HepG2 (cell line): ENCODE measurements around the gene TNS1. TPM values are rescaled to one million over a fixed set of nuclear protein-coding genes. Genes with fewer than 3 reads are reported as not detected.

Experiments
- ASH2L ChIP-seq: fragments of 300-600, 200-600 bp; sonication (generic); IDR thresholded peaks from 2 replicates; pipeline ENCODE4 v1.7.0; 2017; ENCODE audit warnings: low read depth, mild to moderate bottlenecking, moderate library complexity, mixed read lengths, low read length; ENCODE audit not compliant: insufficient read length
- GLI4 ChIP-seq: sonication (generic); formaldehyde crosslinking; IDR thresholded peaks from 2 replicates; pipeline ENCODE4 v1.5.1; 2020; ENCODE audit warnings: missing genetic modification reagents, mild to moderate bottlenecking, moderate library complexity, borderline replicate concordance
- KDM4B ChIP-seq: sonication (generic); formaldehyde crosslinking; IDR thresholded peaks from 2 replicates; pipeline ENCODE4 v1.4.0; 2020; ENCODE audit warnings: missing genetic modification reagents
- MIER3 ChIP-seq: IDR thresholded peaks from 2 replicates; pipeline ENCODE4 v1.6.1; 2016; ENCODE audit warnings: missing compliant biosample characterization, borderline replicate concordance
- SYNCRIP ChIP-seq: fragments of 200-400 bp; formaldehyde crosslinking; IDR thresholded peaks from 2 replicates; pipeline ENCODE4 v1.6.1; 2018; ENCODE audit warnings: mild to moderate bottlenecking, low read depth, low read length; ENCODE audit not compliant: insufficient read depth
- YEATS2 ChIP-seq: sonication (generic); formaldehyde crosslinking; IDR thresholded peaks from 2 replicates; pipeline ENCODE4 v1.4.0; 2020; ENCODE audit warnings: missing genetic modification reagents, borderline replicate concordance
- ZFX ChIP-seq: sonication (generic); formaldehyde crosslinking; IDR thresholded peaks from 2 replicates; pipeline ENCODE4 v1.4.0; 2020; ENCODE audit warnings: mild to moderate bottlenecking, low read depth, missing genetic modification reagents, moderate library complexity
- ZFY ChIP-seq: sonication (generic); formaldehyde crosslinking; IDR thresholded peaks from 2 replicates; pipeline ENCODE4 v1.4.0; 2020; ENCODE audit warnings: missing genetic modification reagents
- ZNF30 ChIP-seq: sonication (generic); formaldehyde crosslinking; IDR thresholded peaks from 2 replicates; pipeline ENCODE4 v1.5.0; 2020; ENCODE audit warnings: mild to moderate bottlenecking, missing genetic modification reagents
- polyA plus RNA-seq, 8 experiments: library from polyadenylated mRNA; depleted of rRNA in 3 of 8; stranded (reverse) in 7 of 8; unstranded in 1 of 8; fragments of >200 nt; fragmentation: Illumina TruSeq in 4 of 8; extraction: Trizol in 4 of 8; gene quantifications; 2 replicates each; pipeline versions ENCODE4 v1.2.1 to v1.2.3, GENCODE V29; 2011 to 2016; ENCODE audit warnings: low read depth in 4 of 8, missing spikeins in 1 of 8, mixed read lengths in 1 of 8; ENCODE audit not compliant: insufficient read depth in 1 of 8
- total RNA-seq, 5 experiments: library from RNA; depleted of rRNA; stranded (reverse); fragments of >200 nt; fragmentation: Illumina TruSeq; extraction: Trizol; gene quantifications; 2 replicates each; pipeline ENCODE4 v1.2.3, GENCODE V29; 2016; ENCODE audit warnings: low read depth in 1 of 5
- TF ChIP-seq, protein P1 (sequence below): sonication (generic); formaldehyde crosslinking; IDR thresholded peaks from 2 replicates; pipeline ENCODE4 v1.8.0; 2022; ENCODE audit warnings: low read depth, missing genetic modification reagents
- TF ChIP-seq, protein P2 (sequence below): sonication (generic); formaldehyde crosslinking; IDR thresholded peaks from 2 replicates; pipeline ENCODE4 v1.4.0; 2020; ENCODE audit warnings: missing genetic modification reagents, mild to moderate bottlenecking, borderline replicate concordance
- TF ChIP-seq, protein P3 (sequence below): sonication (generic); formaldehyde crosslinking; IDR thresholded peaks from 2 replicates; pipeline ENCODE4 v1.5.0; 2020; ENCODE audit warnings: mild to moderate bottlenecking, missing genetic modification reagents, borderline replicate concordance
- TF ChIP-seq, protein P4 (sequence below): fragments of 450-650 bp; IDR thresholded peaks from 2 replicates; pipeline ENCODE4 v1.6.1; 2017; ENCODE audit warnings: mild to moderate bottlenecking
- TF ChIP-seq, protein P5 (sequence below): sonication (generic); formaldehyde crosslinking; IDR thresholded peaks from 2 replicates; pipeline ENCODE4 v1.4.0; 2020; ENCODE audit warnings: missing genetic modification reagents, borderline replicate concordance

TNS1 gene
- total and polyA plus RNA-seq, 2 of the 13 experiments (the other 11 are each of a cell fraction or from before 2014, with no cell fraction given) = 1.9 to 118 TPM

DNA sequence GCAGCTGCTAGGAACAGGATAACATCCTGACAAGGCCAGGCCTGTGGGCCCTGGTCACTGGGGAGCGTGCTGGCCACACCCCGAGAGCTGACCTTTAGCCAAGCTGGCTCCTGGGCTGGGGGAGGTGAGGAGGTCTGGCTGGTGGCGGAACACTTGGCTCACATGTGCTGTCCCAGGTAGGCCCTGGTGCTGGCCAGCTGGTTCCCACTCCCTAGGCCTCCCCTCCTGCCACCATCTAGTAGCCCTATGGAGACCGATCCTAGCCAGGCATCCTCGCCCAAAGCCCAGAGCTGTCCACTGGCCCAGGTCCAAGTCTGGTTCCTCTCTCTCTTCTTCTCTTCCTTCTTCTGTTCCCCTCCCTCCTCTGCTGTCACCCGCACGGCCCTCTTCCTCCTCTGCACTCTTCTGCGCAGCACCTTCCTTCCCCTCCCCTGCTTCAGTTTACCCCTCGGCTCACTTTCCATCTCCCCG is 52.4 kb downstream of the TNS1 start (continued):
- TF ChIP-seq, protein P1, sequence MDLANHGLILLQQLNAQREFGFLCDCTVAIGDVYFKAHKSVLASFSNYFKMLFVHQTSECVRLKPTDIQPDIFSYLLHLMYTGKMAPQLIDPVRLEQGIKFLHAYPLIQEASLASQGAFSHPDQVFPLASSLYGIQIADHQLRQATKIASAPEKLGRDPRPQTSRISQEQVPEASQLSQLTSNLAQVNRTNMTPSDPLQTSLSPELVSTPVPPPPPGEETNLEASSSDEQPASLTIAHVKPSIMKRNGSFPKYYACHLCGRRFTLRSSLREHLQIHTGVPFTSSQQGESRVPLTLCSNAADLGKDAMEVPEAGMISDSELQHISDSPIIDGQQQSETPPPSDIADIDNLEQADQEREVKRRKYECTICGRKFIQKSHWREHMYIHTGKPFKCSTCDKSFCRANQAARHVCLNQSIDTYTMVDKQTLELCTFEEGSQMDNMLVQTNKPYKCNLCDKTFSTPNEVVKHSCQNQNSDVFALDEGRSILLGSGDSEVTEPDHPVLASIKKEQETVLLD (CRISPR knock-in tag) = no peak
- TF ChIP-seq ZFX (CRISPR knock-in tag) = peak; percentile 67
- TF ChIP-seq ZFY = 0 out of 2 replicates have a peak, but pooled peaks have one; percentile 31
- TF ChIP-seq, protein P2, sequence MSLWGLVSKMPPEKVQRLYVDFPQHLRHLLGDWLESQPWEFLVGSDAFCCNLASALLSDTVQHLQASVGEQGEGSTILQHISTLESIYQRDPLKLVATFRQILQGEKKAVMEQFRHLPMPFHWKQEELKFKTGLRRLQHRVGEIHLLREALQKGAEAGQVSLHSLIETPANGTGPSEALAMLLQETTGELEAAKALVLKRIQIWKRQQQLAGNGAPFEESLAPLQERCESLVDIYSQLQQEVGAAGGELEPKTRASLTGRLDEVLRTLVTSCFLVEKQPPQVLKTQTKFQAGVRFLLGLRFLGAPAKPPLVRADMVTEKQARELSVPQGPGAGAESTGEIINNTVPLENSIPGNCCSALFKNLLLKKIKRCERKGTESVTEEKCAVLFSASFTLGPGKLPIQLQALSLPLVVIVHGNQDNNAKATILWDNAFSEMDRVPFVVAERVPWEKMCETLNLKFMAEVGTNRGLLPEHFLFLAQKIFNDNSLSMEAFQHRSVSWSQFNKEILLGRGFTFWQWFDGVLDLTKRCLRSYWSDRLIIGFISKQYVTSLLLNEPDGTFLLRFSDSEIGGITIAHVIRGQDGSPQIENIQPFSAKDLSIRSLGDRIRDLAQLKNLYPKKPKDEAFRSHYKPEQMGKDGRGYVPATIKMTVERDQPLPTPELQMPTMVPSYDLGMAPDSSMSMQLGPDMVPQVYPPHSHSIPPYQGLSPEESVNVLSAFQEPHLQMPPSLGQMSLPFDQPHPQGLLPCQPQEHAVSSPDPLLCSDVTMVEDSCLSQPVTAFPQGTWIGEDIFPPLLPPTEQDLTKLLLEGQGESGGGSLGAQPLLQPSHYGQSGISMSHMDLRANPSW (CRISPR knock-in tag) = no peak
- TF ChIP-seq, protein P3, sequence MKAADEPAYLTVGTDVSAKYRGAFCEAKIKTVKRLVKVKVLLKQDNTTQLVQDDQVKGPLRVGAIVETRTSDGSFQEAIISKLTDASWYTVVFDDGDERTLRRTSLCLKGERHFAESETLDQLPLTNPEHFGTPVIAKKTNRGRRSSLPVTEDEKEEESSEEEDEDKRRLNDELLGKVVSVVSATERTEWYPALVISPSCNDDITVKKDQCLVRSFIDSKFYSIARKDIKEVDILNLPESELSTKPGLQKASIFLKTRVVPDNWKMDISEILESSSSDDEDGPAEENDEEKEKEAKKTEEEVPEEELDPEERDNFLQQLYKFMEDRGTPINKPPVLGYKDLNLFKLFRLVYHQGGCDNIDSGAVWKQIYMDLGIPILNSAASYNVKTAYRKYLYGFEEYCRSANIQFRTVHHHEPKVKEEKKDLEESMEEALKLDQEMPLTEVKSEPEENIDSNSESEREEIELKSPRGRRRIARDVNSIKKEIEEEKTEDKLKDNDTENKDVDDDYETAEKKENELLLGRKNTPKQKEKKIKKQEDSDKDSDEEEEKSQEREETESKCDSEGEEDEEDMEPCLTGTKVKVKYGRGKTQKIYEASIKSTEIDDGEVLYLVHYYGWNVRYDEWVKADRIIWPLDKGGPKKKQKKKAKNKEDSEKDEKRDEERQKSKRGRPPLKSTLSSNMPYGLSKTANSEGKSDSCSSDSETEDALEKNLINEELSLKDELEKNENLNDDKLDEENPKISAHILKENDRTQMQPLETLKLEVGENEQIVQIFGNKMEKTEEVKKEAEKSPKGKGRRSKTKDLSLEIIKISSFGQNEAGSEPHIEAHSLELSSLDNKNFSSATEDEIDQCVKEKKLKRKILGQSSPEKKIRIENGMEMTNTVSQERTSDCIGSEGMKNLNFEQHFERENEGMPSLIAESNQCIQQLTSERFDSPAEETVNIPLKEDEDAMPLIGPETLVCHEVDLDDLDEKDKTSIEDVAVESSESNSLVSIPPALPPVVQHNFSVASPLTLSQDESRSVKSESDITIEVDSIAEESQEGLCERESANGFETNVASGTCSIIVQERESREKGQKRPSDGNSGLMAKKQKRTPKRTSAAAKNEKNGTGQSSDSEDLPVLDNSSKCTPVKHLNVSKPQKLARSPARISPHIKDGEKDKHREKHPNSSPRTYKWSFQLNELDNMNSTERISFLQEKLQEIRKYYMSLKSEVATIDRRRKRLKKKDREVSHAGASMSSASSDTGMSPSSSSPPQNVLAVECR (CRISPR knock-in tag) = 0 out of 2 replicates have a peak, but pooled peaks have one; percentile 20
- TF ChIP-seq ZNF30 (CRISPR knock-in tag) = no peak
- TF ChIP-seq ASH2L = no peak
- TF ChIP-seq MIER3 (CRISPR knock-in tag) = no peak
- TF ChIP-seq, protein P4, sequence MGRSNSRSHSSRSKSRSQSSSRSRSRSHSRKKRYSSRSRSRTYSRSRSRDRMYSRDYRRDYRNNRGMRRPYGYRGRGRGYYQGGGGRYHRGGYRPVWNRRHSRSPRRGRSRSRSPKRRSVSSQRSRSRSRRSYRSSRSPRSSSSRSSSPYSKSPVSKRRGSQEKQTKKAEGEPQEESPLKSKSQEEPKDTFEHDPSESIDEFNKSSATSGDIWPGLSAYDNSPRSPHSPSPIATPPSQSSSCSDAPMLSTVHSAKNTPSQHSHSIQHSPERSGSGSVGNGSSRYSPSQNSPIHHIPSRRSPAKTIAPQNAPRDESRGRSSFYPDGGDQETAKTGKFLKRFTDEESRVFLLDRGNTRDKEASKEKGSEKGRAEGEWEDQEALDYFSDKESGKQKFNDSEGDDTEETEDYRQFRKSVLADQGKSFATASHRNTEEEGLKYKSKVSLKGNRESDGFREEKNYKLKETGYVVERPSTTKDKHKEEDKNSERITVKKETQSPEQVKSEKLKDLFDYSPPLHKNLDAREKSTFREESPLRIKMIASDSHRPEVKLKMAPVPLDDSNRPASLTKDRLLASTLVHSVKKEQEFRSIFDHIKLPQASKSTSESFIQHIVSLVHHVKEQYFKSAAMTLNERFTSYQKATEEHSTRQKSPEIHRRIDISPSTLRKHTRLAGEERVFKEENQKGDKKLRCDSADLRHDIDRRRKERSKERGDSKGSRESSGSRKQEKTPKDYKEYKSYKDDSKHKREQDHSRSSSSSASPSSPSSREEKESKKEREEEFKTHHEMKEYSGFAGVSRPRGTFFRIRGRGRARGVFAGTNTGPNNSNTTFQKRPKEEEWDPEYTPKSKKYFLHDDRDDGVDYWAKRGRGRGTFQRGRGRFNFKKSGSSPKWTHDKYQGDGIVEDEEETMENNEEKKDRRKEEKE = no peak
- no peak for TF ChIP-seq YEATS2 (CRISPR knock-in tag)
- TF ChIP-seq SYNCRIP = no peak
- TF ChIP-seq, protein P5, sequence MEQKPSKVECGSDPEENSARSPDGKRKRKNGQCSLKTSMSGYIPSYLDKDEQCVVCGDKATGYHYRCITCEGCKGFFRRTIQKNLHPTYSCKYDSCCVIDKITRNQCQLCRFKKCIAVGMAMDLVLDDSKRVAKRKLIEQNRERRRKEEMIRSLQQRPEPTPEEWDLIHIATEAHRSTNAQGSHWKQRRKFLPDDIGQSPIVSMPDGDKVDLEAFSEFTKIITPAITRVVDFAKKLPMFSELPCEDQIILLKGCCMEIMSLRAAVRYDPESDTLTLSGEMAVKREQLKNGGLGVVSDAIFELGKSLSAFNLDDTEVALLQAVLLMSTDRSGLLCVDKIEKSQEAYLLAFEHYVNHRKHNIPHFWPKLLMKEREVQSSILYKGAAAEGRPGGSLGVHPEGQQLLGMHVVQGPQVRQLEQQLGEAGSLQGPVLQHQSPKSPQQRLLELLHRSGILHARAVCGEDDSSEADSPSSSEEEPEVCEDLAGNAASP (CRISPR knock-in tag) = no peak
- no peak for TF ChIP-seq GLI4
- TF ChIP-seq KDM4B = no peak
